ENCODE measurements around the gene TOMM34.

GRCh38 chr20:44912189-44912588 lies 48.0 kb downstream of the TOMM34 start:
- TF ChIP-seq NRF1 (IDR thresholded peaks at IDR 0.05; ENCODE audit: low read depth, low read length) (no peak), CTCF (IDR thresholded peaks at IDR 0.05) (no peak), TAF1 (IDR thresholded peaks at IDR 0.05; ENCODE audit: borderline replicate concordance, low read depth, low read length) (no peak)

Data from SK-N-SH (cell line).